Kidney epithelial cell (primary cell): ENCODE results near the gene KLHL29. TPM values are rescaled to one million over a fixed set of nuclear protein-coding genes. Genes with fewer than 3 reads are reported as not detected.

Source experiments
- DNase-seq: peaks from one replicate; pipeline ENCODE4 v3.0.0-alpha.2; 2010; ENCODE audit warnings: low read depth
- H3K27me3 ChIP-seq: 2 replicates; pipeline ENCODE4 v1.6.0; 2011; ENCODE audit warnings: low read length; ENCODE audit not compliant: control insufficient read depth, insufficient read depth
- H3K36me3 ChIP-seq: 2 replicates; pipeline ENCODE4 v1.5.1; 2011; ENCODE audit warnings: low read length; ENCODE audit not compliant: control insufficient read depth, insufficient read depth
- H3K4me3 ChIP-seq: 2 replicates; pipeline ENCODE4 v1.5.1; 2011; ENCODE audit warnings: low read depth, mild to moderate bottlenecking, control low read depth, low read length
- total RNA-seq: library from RNA; depleted of rRNA; stranded (reverse); fragments of >200 nt; gene quantifications from 2 replicates; pipeline ENCODE4 v1.2.3, GENCODE V29; 2015
- TF ChIP-seq, protein P1 (sequence below): IDR thresholded peaks from 2 replicates; pipeline ENCODE4 v1.5.1; 2011; ENCODE audit warnings: mild to moderate bottlenecking, moderate library complexity, low read length, control low read depth, inconsistent platforms; ENCODE audit not compliant: insufficient read depth, poor library complexity, severe bottlenecking

Gene KLHL29
- total RNA-seq, 1 donor from 2014 or later = 12.4 TPM

DNA sequence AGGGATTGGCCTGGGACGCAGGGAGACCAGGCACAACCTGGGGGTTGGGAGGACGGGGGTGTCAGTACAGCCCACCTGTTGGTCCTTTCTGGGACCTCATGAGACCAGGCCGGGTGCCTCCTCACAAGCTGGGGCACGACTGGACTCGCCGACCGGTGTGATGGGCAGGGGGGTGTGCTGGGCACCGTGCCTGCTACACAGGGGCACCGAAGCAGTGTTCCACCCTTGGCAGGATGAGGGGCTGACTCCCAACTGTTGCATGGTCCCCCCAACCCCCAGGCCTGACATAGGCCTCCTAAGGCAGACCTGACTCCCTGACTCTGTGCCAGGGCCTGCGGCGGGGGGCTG lies 285.2 kb downstream of the KLHL29 start:
- no peak overlapping the region for H3K4me3 ChIP-seq
- no peaks in the 10 kb centered on the region for H3K36me3 ChIP-seq
- no peak for DNase-seq
- TF ChIP-seq, protein P1, sequence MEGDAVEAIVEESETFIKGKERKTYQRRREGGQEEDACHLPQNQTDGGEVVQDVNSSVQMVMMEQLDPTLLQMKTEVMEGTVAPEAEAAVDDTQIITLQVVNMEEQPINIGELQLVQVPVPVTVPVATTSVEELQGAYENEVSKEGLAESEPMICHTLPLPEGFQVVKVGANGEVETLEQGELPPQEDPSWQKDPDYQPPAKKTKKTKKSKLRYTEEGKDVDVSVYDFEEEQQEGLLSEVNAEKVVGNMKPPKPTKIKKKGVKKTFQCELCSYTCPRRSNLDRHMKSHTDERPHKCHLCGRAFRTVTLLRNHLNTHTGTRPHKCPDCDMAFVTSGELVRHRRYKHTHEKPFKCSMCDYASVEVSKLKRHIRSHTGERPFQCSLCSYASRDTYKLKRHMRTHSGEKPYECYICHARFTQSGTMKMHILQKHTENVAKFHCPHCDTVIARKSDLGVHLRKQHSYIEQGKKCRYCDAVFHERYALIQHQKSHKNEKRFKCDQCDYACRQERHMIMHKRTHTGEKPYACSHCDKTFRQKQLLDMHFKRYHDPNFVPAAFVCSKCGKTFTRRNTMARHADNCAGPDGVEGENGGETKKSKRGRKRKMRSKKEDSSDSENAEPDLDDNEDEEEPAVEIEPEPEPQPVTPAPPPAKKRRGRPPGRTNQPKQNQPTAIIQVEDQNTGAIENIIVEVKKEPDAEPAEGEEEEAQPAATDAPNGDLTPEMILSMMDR = no peak
- H3K27me3 ChIP-seq = no peaks in the 10 kb centered on the region

DNA sequence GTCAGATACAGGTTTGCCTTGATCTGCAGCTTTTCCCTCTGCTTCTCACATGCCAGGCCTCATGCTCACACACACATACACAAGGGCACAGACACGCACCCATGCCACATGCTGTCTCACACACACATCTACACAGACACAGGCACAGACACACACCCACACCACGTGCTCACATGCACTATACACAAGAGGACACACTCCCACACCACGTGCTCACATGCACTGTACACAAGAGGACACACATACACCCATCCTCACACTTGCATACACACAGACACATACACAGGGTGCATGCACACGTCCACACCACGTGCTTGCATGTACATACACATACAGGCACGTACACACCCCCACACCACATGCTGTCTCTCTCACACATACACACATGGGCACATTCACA lies 288.1 kb downstream of the KLHL29 start:
- Histone ChIP-seq H3K36me3 (no peaks in the 10 kb centered on the region), H3K4me3 (no peak overlapping the region), H3K27me3 (no peaks in the 10 kb centered on the region)
- TF ChIP-seq, protein P1 = no peak
- DNase-seq = no peak

DNA sequence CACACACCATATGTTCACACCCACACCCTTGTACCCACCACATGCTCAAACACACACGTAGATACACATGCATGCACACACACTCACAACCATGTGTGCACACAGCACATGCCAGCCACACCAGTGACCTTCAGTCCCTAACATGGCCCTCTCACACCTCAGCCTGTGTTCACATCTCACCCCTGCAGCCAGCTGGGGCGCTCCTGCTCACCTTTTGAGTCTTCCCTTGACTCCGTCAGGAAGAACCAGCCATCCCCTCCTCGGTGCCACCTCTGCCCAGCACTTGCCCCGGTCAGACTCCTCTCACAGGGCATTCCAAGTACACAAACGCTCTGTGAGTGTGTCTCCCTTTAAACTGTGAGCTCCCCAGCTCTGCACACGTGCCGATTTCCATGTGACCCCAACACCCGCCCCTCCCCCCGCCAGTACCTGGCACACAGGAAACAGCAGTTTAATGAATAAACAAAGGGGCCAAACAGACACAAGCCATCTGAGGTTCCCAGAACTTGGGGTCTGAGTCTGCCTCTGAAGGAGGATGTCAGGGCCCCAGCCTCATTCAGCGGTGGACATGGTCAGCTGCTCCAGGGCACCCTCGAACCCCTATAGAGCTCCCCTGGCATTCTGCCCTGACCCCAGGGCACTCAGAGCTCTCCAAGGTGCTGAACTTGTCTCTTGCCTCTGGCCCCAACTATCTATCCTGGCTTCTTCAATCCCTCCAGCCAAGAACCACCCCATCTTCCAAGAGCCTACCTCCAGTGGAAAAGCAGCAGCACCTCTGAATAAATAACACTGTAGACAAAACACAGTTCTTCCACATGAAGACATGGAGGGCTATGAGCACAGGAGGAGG lies 289.1 kb downstream of the KLHL29 start:
- Histone ChIP-seq H3K27me3 (no peaks in the 10 kb centered on the region), H3K4me3 (no peak overlapping the region), H3K36me3 (no peaks in the 10 kb centered on the region)
- DNase-seq = no peak
- TF ChIP-seq, protein P1 = no peak

DNA sequence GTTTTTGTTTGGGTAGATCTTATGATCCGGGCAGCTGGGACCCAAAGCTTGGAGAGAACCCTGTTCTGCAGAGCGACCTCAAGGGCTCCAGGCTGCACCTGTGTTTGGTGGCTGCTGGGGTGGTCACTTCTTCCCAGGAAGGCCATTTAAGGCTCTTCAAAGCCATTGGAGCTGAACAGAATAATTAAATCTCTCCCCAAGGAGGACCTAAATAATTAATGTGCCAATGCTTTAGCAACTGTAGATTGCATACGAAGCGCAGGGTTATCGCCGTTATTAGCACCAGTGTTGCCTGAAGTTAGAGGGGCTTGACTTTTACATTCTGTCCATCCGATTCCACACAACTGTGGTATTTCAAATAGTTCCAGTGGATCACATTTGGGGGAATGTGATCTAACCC lies 290.5 kb downstream of the KLHL29 start:
- Histone ChIP-seq H3K27me3 (no peaks in the 10 kb centered on the region), H3K4me3 (no peak overlapping the region), H3K36me3 (no peaks in the 10 kb centered on the region)
- TF ChIP-seq, protein P1 = no peak
- no peak for DNase-seq

- TF ChIP-seq, protein P1 = no peak
- H3K36me3 ChIP-seq = no peaks in the 10 kb centered on the region
- H3K4me3 ChIP-seq = no peak overlapping the region
- DNase-seq = no peak
- no peaks in the 10 kb centered on the region for H3K27me3 ChIP-seq
These were observed 292.9 kb downstream of the KLHL29 start for GRCh38 chr2:23677836-23678235.

- no peak for DNase-seq
- no peaks in the 10 kb centered on the region for H3K27me3 ChIP-seq
- TF ChIP-seq, protein P1 = no peak
- no peaks in the 10 kb centered on the region for H3K36me3 ChIP-seq
- H3K4me3 ChIP-seq = no peak overlapping the region
These were observed 294.1 kb downstream of the KLHL29 start for GRCh38 chr2:23679044-23679443.
